Activated CD4-positive, alpha-beta T cell treated with anti-CD3 and anti-CD28 coated beads for 48 hours (primary cell): ENCODE data around the gene BICRA.
A peak's percentile ranks its signal among the peaks of the same experiment; 100 is the strongest.
"Not testable (repeated sequence)": the region's sequence is repeated elsewhere in the genome, so short reads cannot be mapped to it uniquely, and the experiment has no call there.

Experiments
- DNase-seq: peaks from one replicate; pipeline ENCODE4 v3.0.0-alpha.2; 2020

Gene BICRA

DNA sequence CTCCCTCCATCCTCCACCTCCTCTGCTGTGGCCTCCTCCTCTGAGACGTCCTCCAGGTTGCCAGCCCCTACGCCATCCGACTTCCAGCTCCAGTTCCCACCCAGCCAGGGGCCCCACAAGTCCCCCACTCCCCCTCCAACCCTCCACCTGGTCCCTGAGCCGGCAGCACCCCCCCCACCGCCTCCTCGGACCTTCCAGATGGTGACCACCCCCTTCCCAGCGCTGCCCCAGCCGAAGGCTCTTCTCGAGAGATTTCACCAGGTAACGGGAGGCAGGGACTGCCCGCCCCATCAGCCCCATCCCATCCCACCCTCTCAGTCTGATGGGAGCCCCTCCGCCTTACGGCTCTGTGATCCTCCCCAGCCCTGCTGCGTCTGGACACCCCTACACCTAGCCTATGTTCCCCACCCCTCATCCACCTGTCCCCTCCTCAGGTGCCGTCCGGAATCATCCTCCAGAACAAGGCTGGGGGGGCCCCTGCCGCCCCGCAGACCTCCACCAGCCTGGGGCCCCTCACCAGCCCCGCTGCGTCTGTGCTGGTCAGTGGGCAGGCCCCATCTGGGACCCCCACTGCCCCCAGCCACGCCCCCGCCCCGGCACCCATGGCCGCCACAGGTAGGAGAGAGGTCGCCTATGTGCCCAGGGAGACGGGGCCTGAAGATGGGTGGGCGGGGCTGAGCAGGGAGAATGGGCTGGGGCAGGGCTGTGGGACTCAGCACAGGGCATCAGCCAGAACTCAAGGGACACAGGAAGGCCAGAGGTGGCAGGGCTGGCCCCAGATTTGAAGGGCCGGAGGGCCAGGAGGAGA lies 85.7 kb downstream of the BICRA start:
- no peak for DNase-seq

DNA sequence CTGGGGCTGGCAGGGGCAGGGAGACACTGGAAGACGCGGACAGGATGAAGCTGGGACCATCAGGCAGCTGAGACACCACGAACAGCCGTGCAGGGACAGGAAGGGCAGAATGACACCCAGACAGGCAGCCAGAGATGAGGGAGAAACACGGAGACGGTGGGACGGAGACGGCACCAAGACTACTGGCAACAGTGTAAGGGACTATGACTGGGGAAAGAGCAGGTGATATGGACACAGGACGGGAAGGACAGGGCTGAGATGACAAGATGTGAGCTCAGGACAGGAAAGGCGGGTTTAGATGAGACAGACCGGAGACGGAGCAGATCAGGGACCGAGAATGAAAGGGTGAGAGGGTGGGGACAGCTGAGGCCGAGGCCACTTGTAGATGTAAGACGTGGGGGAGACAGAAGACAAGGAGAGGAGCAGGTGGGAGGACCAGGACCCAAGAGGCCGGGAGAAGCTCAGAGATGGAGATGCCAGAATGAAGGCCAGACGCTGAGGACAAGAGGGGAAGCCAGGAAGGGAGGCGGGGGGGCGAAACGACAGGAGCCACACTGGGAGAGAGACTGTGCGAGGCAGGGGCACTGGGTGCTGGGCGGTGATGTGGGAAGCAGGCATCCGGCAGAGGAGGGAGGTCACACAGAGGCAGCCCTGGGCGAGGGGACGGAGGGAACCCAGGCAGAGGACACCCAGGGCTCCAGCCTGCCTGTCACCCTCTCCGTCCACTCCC lies 86.8 kb downstream of the BICRA start:
- no peak for DNase-seq

DNA sequence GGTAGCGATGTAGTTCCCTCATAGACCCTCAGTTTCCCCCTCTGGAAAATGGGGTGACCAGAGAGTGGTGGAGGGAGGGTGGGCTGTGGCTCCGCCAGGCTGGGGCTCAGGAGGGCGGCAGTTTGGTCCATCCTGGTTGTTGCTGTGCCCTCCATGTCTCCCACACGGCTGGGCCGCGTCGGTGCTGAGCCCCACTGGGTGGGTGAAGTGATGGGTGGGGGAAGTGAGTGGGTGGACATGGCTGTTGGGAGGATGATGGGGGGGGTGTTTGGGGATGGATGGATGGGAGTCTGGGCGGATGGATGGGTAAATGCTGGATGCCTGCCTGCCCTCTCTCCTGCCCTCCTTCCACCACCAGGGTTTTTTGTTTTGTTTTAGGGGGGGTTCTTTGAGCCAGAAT lies 87.7 kb downstream of the BICRA start:
- no peak for DNase-seq

DNA sequence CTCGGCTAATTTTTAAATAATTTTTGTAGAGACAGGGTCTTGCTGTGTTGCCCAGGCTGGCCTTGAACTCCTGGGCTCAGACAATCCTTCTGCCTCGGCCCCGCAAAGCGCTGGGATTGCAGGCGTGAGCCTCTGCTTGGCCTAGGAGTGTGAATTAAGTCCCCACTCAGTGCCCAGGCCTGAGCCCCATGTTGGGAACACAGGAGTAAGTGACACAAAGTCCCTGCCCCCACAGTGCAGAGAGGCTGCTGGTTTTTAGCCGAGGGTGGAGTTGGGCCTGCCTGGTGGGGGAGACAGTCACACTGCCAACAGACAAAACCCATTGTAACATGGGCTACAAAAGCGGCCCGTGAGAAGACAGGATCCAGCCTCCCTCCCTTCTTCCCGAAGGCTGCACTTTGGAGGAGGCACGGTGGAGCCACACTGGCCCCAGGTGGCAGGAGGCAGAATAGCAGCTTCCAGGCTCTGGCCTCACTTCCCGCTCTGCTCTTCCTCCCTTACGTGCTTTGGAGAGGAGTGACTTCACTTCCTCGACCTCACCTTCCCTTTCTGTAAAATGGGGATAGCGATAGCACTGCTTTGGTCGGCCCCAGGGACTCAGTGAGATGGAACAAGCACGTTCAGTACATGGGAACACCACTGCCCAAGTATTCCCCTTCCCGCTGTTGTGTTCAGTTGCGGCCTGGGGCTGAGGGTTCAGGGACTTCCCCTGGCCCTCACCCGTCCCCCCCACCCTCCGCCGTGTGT lies 89.1 kb downstream of the BICRA start:
- peak; percentile 71 for DNase-seq

DNA sequence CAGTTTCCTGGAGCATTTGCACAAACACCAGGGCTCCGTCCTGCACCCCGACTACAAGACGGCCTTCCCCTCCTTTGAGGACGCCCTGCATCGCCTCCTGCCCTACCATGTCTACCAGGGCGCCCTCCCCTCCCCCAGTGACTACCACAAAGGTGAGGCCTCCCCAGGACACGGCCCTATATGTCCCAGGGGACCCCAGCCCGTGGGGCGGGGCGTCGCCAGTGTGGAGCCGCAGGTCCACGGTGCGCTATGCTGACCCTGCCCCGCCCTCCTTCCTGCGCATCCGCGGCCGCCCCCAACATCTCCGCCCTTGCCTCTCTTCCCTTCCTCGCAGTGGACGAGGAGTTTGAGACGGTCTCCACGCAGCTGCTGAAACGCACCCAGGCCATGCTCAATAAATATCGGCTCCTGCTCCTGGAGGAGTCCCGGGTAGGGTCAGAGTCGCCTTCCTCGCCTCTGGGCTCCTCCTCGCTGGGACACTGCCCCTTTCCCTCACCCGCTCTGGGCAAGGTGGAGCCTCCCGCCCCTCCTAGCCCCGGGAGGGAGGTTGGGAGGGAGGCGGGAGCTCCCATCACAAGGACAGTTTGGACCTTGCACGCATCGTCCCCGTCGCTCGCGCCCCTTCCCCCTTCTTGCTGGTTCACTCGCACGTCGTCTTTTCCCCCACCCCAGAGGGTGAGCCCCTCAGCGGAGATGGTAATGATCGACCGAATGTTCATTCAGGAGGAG lies 89.9 kb downstream of the BICRA start:
- no peak for DNase-seq

DNA sequence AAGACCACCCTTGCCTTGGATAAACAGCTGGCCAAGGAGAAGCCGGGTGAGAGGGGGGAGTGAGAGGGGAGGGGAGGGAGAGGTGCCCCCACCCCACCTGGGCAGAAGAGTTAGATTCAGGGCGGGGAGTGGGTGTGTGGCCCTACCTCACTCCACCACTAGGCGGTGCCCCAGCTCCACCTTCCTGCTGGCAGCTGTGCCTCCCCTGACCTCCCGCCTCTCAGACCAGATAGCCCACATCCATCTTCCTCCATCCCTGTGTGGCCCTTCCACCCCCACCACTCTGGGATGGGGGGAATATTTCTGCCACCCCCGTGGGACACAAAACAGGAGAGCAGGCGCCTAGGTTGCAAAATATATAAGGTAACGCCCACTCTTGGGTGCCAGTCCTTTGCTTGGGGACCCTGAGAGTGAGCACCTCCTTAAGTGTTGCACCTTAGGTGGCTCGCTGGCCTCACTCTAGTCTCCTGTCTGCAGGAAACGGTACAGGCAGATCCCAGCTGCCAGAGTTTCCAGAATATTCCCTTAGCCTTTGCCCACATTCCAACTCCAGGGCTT lies 90.5 kb downstream of the BICRA start:
- peak; percentile 79 for DNase-seq

DNA sequence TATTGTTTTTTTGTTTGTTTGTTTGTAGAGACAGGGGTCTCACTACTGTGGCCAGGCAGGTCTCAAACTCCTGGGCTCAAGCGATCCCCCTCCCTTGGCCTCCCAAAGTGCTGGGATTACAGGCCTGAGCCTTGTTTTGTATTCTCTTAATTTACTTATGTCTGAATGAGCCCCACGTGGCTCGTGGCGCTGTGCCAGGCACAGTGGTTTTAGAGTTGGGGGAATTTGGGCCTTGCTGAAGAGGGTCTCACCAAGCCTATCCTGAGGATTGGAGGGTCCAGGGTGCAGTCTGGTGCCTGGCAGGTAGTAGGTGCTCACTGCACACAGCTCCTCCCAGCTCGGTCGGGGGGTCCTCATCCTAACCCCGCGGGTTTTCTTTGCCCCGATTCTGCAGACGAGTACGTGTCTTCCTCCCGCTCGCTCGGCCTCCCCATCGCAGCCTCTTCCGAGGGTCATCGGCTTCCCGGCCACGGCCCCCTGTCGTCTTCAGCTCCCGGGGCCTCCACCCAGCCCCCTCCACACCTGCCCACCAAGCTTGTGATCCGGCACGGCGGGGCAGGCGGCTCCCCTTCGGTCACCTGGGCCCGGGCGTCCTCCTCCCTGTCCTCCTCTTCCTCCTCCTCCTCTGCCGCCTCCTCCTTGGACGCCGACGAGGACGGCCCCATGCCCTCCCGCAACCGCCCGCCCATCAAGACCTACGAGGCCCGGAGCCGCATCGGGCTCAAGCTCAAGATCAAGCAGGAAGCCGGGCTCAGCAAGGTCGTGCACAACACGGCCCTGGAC lies 92.2 kb downstream of the BICRA start:
- DNase-seq: no peak

DNA sequence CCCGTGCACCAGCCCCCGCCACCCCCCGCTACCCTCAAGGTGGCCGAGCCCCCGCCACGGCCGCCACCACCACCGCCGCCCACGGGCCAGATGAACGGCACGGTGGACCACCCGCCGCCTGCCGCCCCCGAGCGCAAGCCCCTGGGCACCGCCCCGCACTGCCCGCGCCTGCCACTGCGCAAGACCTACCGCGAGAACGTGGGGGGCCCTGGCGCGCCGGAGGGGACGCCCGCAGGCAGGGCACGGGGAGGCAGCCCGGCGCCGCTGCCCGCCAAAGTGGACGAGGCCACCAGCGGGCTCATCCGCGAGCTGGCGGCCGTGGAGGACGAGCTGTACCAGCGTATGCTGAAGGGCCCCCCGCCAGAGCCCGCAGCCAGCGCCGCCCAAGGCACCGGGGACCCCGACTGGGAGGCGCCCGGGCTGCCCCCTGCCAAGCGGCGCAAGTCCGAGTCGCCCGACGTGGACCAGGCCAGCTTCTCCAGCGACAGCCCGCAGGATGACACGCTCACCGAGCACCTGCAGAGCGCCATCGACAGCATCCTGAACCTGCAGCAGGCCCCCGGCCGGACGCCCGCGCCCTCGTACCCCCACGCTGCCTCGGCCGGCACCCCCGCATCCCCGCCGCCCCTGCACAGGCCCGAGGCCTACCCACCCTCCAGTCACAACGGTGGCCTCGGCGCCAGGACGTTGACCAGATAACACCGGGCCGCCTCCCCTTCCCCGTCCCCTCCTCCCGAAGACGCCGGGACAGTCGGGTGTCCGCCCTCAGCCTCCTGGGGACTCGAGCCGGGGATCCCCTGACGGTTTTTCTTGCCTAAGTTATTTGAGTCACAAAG lies 93.0 kb downstream of the BICRA start:
- no peak for DNase-seq

DNA sequence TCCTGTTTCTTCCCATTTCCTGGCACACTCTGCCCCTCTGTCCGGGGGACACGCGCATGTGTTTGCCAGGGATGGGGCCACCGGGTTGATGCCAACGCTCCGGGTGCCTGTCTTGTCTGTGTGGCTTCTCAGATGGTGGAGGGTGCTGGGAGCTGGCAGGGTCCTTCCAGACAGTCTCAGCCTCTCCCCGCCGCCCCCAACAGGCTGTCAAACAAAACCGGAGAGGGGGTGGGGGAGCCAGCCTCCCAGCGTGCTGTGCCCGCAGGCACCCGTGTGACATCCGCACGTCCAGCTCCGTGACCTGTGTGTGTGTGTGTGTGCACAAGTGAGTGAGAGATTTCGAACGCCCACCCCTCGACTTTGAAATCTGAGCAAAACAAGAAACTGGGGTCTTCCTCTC lies 93.7 kb downstream of the BICRA start:
- no peak for DNase-seq

DNA sequence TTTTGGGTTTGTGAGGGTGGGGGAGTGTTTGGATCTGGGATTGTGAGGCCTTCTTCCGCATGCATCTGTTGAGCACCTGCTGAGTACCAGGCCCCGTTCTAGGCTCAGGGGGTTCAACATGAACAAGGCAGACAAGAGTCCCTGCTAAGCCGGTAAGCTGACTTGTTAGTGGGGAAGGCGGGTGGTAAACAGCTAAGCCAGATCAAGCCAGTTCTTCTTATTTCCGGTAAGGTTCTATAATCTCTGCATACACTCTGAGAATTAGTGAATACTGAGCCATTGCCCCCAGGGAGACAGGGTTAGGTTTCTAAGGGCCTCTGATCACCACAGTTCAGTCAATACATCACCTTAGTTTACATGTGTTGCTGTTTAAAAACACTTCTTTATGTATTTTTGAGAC lies 94.4 kb downstream of the BICRA start:
- DNase-seq: no peak

DNA sequence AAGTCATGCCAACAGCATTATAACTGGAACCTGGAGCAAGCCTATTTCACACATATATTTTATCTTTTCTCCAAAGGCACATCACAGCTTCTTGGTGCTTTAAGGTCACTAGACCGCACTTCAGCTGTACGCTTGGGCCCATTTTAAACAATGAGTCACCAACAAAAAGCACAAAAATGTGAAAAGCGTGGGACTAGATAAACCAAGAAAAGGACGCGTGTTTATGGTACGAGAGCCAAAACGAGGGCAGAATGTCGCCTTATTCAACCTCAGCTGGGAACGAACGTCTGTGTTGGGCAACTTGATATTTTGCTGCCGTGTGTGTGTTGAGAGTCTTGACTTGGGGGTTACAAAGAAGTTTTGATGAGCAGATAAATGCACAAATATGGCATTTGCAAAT lies 95.1 kb downstream of the BICRA start:
- DNase-seq: no peak

DNA sequence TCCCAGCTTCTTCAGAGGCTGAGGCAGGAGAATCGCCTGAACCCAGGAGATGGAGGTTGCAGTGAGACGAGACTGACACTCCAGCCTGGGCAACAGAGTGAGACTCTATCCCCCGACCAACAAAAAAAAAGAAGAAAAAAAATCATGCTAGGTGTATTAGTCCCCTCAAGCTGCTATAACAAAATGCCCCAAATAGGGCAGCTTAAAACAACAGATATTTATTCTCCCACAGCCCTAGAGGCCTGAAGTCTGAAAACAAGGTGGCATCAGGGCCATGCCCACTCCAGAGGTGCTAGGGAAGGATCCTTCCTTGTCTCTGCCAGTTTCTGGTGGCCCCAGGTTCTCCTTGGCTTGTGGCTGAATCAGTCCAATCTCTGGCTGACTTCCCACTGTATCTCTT lies 95.7 kb downstream of the BICRA start:
- no peak for DNase-seq

DNA sequence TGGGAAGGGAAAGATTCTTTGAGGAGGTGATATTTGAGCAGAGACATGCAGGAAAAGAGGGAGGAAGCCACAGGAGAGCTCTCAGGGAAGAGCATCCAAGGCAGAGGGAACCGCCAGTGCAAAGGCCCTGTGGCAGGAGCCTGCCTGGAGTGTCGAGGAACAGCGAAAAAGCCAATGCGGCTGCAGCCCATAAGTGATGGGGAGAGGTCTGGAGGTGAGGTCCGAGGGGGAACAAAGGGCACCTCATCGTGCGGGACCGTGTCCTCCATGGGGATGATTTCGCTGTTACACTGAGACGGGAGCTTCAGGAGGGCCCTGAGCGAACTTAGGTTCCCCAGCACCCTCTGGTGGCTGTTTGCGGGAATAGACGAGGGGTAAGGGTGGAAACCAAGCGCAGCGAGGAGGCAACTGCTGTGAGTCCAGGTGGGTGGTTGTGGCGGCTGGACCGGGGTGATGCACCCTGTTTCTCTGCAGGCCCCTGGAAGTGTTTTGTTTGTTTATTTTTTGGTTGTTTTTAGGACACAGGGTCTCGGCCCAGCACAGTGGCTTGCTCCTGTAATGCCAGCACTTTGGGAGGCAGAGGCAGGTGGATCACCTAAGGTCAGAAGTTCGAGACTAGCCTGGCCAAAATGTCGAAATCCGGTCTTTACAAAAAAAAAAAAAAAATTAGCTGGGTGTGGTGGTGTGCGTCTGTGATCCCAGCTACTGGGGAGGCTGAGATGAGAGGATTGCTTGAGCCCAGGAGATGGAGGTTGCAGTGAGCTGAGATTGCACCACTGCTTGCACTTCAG lies 98.4 kb downstream of the BICRA start:
- DNase-seq: peak; percentile 90

DNA sequence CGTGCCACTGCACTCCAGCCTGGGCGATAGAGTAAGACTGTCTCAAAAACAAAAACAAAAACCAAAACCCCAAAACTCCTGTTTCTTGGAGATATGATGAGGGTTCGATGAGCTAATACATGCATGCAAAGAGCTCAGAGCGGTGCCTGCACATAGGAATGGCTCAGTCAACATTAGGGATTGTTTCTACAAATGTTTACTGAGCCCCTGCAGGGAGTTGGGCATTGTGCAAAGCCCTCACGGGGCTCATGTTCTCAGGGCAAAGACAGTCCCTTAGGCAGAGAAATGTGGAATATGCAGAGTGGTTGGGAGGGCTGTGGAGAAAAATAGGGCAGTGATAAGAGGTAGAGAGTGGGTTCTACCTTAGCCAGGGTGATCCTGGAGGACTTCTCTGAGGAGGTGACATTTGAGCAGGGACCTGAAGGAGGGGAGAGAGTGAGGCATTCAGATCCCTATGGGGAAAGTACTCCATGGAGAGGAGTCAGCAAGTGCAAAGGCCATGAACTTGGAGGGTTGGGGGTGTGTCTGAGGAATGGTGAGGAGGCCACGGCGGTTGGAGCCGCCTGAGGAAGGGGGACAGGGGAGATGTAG lies 102.8 kb downstream of the BICRA start:
- no peak for DNase-seq

DNA sequence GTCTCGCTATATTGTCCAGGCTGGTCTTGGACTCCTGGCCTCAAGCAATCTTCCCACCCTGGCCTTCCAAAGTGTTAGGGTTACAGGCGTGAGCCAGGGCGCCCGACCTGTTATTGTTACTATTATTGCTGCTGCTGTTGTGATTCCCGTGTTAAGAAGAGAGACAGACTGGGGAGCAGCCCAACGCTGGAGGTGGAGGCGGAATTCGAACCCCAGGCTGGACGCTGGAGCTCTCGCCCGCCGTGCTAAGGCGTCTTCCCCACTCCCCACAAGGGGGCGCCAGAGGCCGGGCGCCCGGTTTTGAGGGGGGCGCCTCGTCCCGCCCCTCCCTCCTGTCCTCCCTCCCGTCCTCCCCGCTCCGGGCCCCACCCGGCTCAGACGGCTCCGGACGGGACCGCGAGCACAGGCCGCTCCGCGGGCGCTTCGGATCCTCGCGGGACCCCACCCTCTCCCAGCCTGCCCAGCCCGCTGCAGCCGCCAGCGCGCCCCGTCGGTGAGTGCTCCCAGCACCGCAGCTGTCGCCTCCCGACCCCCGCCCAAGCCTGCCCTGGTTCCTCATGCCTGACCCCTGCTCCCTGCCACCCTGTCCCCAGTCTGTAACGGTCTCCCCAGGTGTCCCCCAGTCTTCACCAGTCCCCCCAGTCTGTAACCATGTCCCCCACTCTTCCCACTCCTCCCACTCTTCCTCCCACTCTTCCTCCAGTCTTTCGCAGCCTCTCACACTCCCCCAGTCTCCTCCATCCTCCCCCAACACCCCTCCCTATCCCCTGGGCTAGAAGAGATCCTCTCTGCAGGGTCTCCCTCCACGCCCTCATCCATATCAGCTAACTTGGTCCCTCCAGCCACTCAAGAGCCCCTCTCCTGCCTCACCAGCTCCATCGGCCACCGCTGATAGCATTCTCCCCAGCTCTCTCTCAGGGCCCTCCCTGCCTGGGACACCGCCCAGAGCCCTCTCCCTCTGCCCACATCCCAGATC lies 104.4 kb downstream of the BICRA start, which contains the start of gene EHD2:
TSS of gene EHD2 (plus strand) at position 377 of the 976 bp plus-strand sequence. CDS start 3,191 bp downstream, outside the sequence.
- peak; percentile 70 for DNase-seq

DNA sequence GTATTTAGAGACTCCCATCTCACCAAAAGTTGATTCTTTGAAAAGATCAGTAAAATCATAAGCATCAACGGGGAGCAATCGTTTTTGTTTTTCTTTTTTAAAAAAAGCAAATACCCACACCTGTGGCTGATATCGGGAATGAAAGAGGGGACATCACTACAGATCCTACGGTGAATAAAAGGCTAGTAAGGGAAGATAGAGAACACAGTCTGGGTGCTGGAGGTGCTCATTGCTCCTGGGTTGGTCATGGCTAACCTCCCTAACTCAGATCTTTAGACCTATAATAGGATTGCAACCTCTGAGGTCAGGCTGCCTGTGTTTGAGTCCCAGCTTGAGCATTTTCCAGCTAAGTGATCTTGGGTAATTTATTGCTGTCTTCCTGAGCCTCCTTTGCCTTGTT lies 105.4 kb downstream of the BICRA start:
- DNase-seq: no peak

DNA sequence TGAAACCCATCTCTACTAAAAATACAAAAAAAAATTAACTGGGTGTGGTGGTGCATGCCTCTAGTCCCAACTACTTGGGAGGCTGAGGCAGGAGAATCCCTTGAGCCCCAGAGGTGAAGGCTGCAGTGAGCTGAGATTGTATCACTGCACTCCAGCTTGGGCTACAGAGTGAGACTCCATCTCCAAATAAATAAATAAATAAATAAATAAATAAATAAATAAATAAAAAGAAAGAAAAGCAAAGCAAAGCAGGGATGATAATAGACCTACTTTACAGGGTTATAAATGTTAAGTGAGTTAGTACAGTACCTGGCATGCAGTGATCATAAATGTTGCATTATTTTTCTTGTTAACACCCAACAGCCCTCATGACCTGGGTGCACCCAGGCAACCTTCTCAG lies 105.9 kb downstream of the BICRA start:
- not testable (repeated sequence) for DNase-seq

DNA sequence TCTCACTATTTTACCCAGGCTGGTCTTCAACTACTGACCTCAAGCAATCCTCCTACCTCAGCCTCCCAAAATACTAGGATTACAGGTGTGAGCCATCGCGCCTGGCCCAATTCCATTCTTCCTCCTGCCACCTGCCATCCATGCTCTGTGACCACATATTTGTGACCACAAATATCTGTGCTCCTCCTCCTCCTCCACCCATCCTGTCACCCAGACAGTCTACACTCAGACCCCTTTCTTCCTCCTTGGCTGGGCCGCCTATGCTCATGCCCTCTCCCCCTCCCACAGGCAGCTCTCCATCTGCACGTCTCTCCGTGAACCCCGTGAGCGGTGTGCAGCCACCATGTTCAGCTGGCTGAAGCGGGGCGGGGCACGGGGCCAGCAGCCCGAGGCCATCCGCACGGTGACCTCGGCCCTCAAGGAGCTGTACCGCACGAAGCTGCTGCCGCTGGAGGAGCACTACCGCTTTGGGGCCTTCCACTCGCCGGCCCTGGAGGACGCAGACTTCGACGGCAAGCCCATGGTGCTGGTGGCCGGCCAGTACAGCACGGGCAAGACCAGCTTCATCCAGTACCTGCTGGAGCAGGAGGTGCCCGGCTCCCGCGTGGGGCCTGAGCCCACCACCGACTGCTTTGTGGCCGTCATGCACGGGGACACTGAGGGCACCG lies 107.5 kb downstream of the BICRA start:
- no peak for DNase-seq
